GM10847 (cell line): ENCODE results near the gene LGR6.

Experiments
- POLR2A ChIP-seq: IDR thresholded peaks from 2 replicates; pipeline ENCODE4 v1.6.1; 2011; ENCODE audit not compliant: insufficient read length; ENCODE audit errors: extremely low read depth

LGR6 gene

DNA sequence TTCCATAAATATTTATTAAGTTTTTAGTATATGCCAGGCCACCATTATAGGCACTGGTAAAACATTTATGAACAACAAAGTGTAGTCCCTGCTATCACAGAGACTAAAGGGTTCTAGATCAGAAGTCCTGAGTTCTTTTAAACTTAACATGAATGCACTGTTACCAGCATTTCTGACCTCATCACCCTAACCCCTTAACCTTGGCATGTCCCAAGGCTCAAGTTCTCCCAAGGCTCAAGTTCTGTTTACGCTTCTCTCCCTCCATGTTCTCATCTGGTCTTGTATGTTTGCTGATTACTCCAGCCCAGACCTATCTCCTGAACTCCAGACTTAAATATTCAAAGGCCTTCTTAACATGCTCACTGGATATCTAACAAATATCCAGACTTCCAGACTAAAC lies 93.6 kb downstream of the LGR6 start:
- no peak for TF ChIP-seq POLR2A

DNA sequence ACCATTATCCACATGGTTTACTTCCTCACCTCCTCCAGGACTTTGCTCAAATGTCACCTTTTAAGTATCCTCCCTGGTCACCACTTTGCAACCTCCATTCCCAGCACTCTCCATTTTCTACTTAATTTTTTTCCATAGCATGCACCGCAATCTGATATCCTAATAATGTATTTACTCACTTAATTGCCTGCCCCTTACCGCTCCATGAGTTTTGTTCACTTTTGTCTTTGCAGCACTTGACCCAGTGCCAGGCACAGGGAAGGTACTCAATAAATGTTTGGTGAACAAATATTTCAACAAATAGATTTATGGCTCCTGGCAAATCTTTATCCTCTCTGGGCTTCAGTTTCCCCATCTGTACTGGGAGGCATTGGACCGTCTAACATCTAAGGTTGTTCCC lies 94.6 kb downstream of the LGR6 start:
- no peak for TF ChIP-seq POLR2A

DNA sequence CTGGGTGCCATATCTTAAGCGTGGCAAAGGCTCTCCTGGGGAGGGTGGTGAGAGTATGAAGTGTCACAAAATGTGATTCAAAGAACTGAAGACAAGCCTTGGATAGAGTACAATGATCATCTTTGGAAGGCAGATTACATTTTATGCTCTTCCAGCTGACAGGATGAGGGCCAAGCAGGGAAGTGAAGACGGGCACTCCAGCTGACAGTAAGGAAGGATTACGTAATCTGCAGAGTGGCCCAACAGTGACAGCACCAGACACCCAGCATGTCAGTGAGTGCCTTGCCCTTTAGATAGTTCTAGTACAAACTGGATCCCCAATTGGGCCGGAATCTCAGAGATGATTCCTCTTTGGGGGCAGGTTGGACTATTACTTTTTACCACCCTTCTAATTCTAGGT lies 95.4 kb downstream of the LGR6 start:
- TF ChIP-seq POLR2A = no peak

DNA sequence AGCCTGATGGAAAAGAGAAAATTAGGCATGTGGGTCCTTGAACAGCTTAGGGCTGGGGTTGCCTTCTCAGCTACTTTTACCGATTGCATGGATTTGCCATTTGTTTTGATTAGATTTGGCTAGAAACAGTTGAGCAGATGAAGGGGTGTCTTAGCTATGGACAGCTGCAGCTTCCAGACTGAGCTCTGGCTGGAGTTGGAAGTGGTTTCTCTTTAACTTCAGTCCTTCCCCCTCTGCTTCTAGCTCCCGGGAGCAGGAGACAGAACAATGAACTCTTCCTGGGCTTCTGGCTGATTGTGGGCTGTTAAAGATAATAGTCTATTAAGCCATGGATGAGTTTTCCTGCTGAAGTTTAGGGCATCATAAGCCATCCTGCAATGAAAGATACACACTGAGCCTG lies 97.4 kb downstream of the LGR6 start:
- no peak for TF ChIP-seq POLR2A

DNA sequence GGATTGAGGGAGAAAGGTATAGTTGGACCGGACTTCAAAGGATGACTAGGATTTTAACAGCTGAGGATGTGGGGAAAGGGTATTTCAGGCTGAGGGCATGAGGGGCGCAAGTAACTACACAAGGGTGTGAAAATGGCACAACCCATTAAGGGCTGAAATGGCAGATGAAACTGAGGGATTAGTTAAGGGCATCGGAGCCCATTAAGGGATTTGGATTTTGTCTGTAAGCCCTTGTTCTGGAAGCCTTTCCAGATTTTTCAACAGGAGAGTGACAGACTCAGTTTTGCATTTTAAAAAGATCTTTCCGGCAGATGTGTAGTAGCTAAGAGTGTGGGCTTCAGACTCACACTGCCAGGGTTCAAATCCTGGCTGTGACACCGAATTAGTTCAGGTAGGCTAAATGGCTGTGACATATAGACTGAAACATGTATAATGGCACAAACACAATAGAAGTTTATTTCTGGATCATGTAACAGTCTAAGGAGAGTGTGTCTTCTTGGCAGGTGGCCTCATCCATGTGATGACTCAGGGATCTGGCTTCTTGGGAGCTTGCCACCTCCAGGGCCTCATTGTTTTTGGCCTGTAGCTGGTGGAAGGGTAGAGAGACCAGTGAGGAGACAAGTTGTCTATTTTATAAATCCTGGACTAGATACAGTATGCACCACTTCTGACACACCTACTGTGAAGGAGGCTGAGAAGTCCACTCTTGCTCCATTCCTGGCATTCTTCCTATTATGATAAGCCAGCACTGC lies 98.5 kb downstream of the LGR6 start:
- no peak for TF ChIP-seq POLR2A

DNA sequence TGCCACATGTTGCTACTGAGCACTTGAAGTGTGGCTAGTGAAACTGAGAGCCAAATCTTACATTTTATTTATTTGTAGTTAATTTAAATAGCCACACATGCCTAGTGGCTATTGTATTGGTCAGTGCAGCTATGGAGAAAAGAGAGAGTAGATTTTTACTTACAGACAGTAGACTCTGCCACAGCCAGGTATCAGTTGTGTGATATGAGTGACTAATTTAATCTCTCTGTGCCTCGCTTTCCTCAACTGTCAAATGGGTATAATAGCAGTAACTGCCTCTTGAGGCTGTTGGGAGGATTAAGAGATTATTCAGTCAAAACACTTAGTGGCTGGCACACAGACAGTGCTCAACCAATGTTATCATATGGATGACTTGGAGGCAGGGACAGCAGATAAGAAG lies 99.2 kb downstream of the LGR6 start:
- TF ChIP-seq POLR2A = no peak

DNA sequence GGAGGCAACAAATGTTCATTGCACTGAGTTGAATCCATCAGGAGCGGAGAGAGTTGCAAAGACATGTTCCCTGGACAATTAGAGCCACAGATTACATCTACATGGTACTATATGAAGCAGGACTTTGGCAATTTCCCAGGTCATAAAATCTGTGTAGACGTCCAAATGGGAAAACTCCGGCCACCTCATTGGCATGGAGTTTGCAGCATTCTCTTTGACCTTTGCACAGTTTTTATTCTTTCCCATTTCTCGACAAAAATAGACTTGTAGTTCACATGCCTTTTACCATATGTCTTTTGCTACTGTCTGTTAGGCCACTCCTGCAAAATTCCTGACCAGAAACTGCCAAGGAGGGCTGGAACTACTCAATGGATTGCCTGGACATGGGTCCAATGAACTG lies 100.0 kb downstream of the LGR6 start:
- no peak for TF ChIP-seq POLR2A

DNA sequence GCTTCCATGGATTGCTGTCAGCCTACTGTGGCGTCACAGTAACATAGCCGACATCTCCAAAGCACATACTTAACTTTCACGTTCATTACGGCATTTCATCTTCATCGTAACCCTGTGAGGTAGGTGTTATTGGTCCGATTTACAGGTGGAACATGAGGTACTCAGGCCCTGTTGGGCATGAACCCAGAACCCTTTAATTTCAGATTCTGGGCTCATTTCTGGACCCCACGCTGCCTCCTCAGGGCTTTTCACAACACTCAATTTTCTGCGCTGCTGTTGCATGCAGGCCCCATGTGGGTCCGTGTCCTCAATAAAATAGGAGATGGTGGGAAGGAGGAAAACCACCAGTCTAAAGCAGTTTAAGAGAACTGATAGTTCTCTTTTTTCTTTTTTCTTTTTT lies 108.6 kb downstream of the LGR6 start:
- no peak for TF ChIP-seq POLR2A

DNA sequence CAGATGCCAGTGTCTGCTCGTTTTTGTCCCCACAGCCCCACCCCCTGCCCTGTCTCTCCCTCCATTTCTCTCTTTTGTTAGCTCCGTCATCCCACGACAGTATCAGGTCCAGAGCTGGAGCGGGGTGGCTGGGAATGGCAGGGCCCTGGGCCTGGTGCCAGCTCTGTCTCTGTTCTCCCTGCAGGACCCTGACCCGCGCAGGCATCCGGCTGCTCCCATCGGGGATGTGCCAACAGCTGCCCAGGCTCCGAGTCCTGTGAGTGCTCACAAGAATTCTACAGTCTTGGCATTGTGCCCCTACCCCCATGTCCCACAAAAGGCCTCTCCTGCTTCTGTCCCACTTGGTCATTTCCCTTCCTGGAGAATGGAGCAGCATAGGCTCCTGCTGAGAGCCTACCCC lies 110.8 kb downstream of the LGR6 start:
- TF ChIP-seq POLR2A = no peak

DNA sequence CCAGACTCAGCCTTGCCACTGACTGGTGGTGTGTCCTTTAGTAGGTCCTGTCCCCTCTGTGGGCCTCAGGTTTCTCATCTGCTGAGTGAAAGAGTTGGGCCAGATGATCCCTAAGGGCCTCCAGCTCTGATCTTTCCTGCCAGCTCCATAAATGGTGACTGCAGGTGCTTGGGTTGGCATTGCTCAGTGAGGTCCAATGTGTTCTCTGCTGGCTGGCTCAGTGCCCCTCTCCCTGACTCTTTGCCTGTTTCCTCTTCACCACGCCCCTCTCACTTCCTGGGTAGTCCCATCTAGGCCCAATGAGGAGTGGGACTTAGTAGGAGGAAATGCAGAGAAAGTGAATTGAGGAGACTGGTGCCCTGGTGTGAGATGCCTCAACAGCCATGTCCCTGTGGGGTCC lies 111.6 kb downstream of the LGR6 start:
- no peak for TF ChIP-seq POLR2A

DNA sequence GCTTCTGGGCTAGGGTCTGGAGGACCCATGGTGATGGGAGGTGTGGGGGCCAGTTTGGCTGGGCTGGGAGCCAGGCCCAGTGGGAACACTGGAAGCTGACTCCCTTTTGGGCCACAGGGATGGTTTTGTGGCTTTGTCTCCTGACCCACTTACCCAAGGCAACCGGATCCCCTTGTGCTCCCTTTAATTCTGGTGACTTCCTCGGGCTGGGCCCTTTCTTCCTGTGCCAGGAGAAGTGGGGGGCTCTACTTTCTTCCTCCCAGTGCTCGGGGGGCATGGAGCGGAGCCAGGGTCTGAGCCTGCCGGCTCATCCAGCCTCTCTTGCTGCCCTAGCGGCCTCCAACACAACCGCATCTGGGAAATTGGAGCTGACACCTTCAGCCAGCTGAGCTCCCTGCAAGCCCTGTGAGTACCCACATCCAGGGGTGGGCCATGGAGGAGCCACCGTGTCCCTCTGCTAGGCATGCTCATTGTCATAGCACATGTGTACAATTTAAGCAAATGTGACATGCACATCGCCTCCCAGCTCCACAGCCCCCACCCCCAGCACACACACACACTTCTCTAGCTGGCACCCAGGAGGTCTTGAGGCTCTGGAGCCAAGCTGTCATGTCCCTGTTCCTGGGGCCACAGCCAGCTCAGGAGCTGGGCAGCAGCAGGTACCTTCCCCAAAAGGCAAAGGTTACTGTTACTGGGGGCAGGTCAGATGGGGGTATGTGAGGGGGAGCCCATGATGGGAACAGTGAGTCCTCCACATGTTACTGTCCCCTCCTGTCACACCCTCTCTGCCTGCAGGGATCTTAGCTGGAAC lies 113.1 kb downstream of the LGR6 start:
- no peak for TF ChIP-seq POLR2A

DNA sequence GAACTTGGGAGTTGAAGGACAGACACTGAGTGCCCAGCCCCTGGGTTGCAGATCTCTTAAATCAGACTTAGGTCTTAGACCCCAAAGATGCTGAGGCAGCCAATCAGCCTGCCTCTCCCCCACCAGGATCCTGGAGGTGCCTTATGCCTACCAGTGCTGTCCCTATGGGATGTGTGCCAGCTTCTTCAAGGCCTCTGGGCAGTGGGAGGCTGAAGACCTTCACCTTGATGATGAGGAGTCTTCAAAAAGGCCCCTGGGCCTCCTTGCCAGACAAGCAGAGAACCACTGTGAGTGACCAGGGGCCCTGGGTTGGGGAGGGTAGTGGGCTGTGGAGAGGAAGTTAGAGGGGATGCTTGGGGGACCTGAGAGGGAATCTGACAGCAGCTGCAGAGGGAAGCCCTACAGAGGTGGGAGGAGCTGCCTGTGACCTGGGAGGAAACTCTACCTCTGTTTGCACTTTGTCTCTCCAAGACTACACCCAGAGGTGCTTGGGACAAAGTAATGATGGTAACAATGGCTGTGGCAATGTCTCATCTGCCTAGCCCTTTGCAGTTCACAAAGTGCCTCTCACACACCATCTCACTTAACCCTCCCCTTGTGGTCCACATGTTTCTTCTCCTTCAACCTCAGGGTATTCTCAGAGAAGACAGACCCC lies 116.6 kb downstream of the LGR6 start:
- TF ChIP-seq POLR2A = no peak

DNA sequence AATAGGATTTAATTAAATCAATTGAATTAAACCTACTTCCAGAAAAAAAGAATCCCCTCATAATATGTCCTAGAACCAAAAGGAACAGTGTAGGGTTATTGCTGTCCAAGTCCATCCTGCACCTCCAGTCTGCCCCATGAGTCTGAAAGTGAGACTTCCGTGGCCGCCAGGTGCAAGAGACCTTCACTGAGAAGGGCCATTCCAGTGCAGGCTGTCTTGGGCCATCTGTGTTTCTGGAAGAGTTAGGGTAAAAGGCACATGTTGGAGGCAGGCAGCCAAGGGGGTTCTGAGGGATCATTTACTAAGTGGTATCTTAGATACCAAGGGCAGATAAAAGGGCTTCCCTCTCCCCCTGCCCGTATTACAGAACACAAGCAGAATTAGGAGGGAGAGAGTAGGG lies 117.1 kb downstream of the LGR6 start:
- no peak for TF ChIP-seq POLR2A

DNA sequence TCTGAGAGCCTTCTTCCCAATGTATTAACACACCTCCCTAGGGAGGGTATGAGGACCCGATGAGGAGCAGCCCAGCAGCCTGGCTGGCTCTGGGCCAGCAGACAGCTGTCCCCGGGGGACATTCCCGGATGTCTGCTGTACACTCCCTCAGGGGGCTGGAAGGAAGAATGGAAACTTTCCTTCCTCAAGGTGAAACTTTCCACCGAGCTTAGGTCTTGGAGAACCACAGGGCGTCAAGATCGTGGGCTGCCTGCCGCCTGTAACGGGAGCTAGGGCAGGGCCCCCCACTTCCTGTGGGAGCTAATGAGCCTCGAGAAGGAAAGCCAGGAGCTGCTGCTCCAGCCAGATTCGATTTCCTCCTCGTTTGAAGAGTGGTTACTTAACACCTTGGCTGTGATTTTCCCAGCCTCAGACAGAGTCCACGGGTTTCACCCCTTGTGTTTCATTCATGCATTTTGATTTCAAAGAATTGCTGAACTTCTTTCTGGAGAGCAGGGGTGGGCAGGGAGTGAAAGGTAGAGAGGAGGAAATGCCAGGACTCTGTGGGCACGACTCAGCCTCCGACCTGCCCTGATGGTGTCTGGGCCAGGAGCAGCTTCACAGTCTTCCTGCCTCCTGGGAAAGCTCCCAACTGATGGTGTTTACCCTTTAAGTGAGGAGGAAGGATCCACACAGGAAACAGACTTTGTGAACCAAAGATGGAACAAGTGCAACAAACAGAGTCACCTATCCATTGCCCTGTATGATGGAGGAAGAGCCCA lies 118.5 kb downstream of the LGR6 start:
- TF ChIP-seq POLR2A = no peak

DNA sequence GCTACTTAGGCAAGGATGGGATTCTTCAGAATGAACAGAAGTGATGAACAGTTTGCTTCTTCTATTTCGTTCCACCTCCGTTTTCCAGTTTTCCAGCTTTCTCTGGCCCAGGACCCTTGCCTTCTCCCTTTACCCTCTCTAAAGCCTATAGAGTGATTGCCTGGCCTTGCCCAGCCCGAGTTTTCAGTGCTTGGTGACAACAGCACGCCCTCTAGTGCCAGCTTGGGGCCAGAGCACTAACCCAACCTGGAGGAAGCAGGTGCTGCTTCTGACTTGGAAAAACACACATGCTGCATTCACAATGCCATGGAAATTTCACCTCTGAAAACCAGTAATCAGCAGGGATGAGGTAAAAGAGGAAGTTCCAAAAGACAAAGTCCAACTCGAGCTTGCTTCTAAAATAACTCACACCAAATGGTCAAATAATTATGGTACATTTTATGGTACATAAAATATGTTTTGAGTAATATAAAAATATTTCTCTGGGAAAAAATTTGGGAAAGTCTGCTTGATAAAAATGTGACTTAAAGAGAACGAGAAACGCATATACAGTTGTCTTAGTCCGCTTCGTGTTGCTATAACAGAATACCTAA lies 122.1 kb downstream of the LGR6 start:
- TF ChIP-seq POLR2A = no peak
